Gastrocnemius medialis (tissue), 4 donors: ENCODE measurements around the gene TMEM168. TPM values are rescaled to one million over a fixed set of nuclear protein-coding genes. Genes with fewer than 3 reads are reported as not detected.

ENCODE experiments used
- ATAC-seq, 2 donors: fragments of 150-250 bp; one replicate each; pipeline ENCODE4 v1.9.1; 2016
- DNase-seq, 2 donors: peaks; one replicate each; pipeline ENCODE4 v3.0.0-alpha.2; 2019
- H3K27ac ChIP-seq, 4 donors: fragments of 200-600 bp; sonication (generic); 1 replicate in 1 of 4; 2 replicates in 3 of 4; pipeline ENCODE4 v1.5.1; 2016 to 2018; ENCODE audit warnings: mild to moderate bottlenecking in 2 of 4, moderate library complexity in 1 of 4
- H3K27me3 ChIP-seq, 3 donors: fragments of 200-600 bp; sonication (generic) in 2 of 3; 1 replicate in 1 of 3; 2 replicates in 2 of 3; pipeline versions ENCODE4 v1.5.1 to v1.6.0; 2016 to 2019; ENCODE audit warnings: mild to moderate bottlenecking in 1 of 3, moderate library complexity in 1 of 3
- H3K36me3 ChIP-seq, 2 donors: fragments of 200-600 bp; sonication (generic) in 1 of 2; one replicate each; pipeline ENCODE4 v1.5.1; 2017 to 2018
- H3K4me1 ChIP-seq, 2 donors: fragments of 200-600 bp; sonication (generic) in 1 of 2; one replicate each; pipeline ENCODE4 v1.5.1; 2016 to 2017; ENCODE audit warnings: mild to moderate bottlenecking in 2 of 2
- H3K4me3 ChIP-seq, 4 donors: fragments of 200-600 bp; sonication (generic) in 3 of 4; 1 replicate in 1 of 4; 2 replicates in 3 of 4; pipeline ENCODE4 v1.5.1; 2016 to 2019; ENCODE audit warnings: mild to moderate bottlenecking in 2 of 4
- H3K9me3 ChIP-seq, 3 donors: fragments of 200-600 bp; sonication (generic) in 2 of 3; 1 replicate in 1 of 3; 2 replicates in 2 of 3; pipeline ENCODE4 v1.5.1; 2016 to 2019
- CTCF ChIP-seq, 5 experiments: fragments of 450-650 bp in 3 of 5; fragments of 200-600 bp in 2 of 5; sonication (generic) in 2 of 5; IDR thresholded peaks in 4 of 5; conservative IDR thresholded peaks in 1 of 5; 1 replicate in 4 of 5; 2 replicates in 1 of 5; pipeline ENCODE4 v1.5.1; 2016 to 2019; ENCODE audit warnings: antibody characterized with exemption in 5 of 5, mild to moderate bottlenecking in 3 of 5, moderate library complexity in 3 of 5
- POLR2A ChIP-seq, 2 donors: fragments of 450-650 bp; IDR thresholded peaks; one replicate each; pipeline ENCODE4 v1.6.1; 2017; ENCODE audit warnings: antibody characterized with exemption in 2 of 2, mild to moderate bottlenecking in 2 of 2, moderate library complexity in 2 of 2
- in situ Hi-C, 4 donors: fragments of 200-750 bp; cut with MboI; loops; one replicate each; pipeline versions ENCODE4 v1.15.0 to v1.8.0; 2017; ENCODE audit warnings: low sequenced_read_pairs in 4 of 4
- intact Hi-C: fragments of 100-400 bp; cut with DNase I; formaldehyde crosslinking; loops from one replicate; pipeline ENCODE4 v1.15.1; 2023; ENCODE audit warnings: low total_unique reads
- total RNA-seq, 4 donors: library from RNA; depleted of rRNA; stranded (reverse); fragments of >200 nt; gene quantifications; one replicate each; pipeline versions ENCODE4 v1.1.0 to v1.2.3, GENCODE V29; 2016

The TMEM168 gene
- total RNA-seq, 4 donors from 2014 or later: 6.0 to 10.9 (median 6.2) TPM

- ATAC-seq (no peak), DNase-seq (no peak)
- H3K27me3 ChIP-seq: no peaks in the 10 kb centered on the region
- in situ Hi-C loops: no loop called here
- intact Hi-C loops: no loop called here
- no peaks in the 10 kb centered on the region for H3K4me1 ChIP-seq
- H3K9me3 ChIP-seq: peaks cover 0 to 10% (median 0%) of the 10 kb centered on the region in 3 donors
- peaks cover 0 to 37% of the 10 kb centered on the region in 2 donors for H3K36me3 ChIP-seq
- H3K4me3 ChIP-seq: no peak overlapping the region
- no peak for TF ChIP-seq CTCF (IDR thresholded peaks at IDR 0.05 in 4 of 5, conservative IDR thresholded peaks at IDR 0.05 in 1 of 5)
- no peak for TF ChIP-seq POLR2A (IDR thresholded peaks at IDR 0.05)
- no peak overlapping the region for H3K27ac ChIP-seq
These were observed 38.5 kb upstream of the TMEM168 start for GRCh38 chr7:112828696-112829095.

- no peak for ATAC-seq
These were observed 31.2 kb upstream of the TMEM168 start for GRCh38 chr7:112821345-112821744.

GRCh38 chr7:112819536-112819935, 29.3 kb upstream of the TMEM168 start:
- H3K27me3 ChIP-seq: no peaks in the 10 kb centered on the region
- no peak overlapping the region for H3K4me3 ChIP-seq
- H3K27ac ChIP-seq: no peak overlapping the region
- TF ChIP-seq POLR2A (IDR thresholded peaks at IDR 0.05): no peak
- TF ChIP-seq CTCF (IDR thresholded peaks at IDR 0.05 in 4 of 5, conservative IDR thresholded peaks at IDR 0.05 in 1 of 5): no peak
- intact Hi-C loops (no loop called here), in situ Hi-C loops (no loop called here)
- no peaks in the 10 kb centered on the region for H3K9me3 ChIP-seq
- DNase-seq (no peak), ATAC-seq (no peak)
- no peaks in the 10 kb centered on the region for H3K4me1 ChIP-seq
- peaks cover 0 to 4% of the 10 kb centered on the region in 2 donors for H3K36me3 ChIP-seq

More at GRCh38 chr7:112821345-112821744, 31.2 kb upstream of the TMEM168 start:
- in situ Hi-C loops: no loop called here
- DNase-seq: no peak
- intact Hi-C loops: no loop called here
- no peak for TF ChIP-seq POLR2A (IDR thresholded peaks at IDR 0.05)
- no peak for TF ChIP-seq CTCF (IDR thresholded peaks at IDR 0.05 in 4 of 5, conservative IDR thresholded peaks at IDR 0.05 in 1 of 5)
- Histone ChIP-seq H3K4me1 (no peaks in the 10 kb centered on the region), H3K4me3 (no peak overlapping the region), H3K9me3 (no peaks in the 10 kb centered on the region), H3K27ac (no peak overlapping the region), H3K27me3 (no peaks in the 10 kb centered on the region), H3K36me3 (peaks cover 0 to 9% of the 10 kb centered on the region in 2 donors)

GRCh38 chr7:112806156-112806555, 16.0 kb upstream of the TMEM168 start:
- no peak for TF ChIP-seq POLR2A (IDR thresholded peaks at IDR 0.05)
- no peak for TF ChIP-seq CTCF (IDR thresholded peaks at IDR 0.05 in 4 of 5, conservative IDR thresholded peaks at IDR 0.05 in 1 of 5)
- ATAC-seq: no peak
- no peak overlapping the region for H3K4me3 ChIP-seq
- no peaks in the 10 kb centered on the region for H3K36me3 ChIP-seq
- H3K27ac ChIP-seq: no peak overlapping the region
- no peaks in the 10 kb centered on the region for H3K4me1 ChIP-seq
- in situ Hi-C loops (no loop called here), intact Hi-C loops (no loop called here)
- no peak for DNase-seq
- no peaks in the 10 kb centered on the region for H3K9me3 ChIP-seq
- H3K27me3 ChIP-seq: no peaks in the 10 kb centered on the region

GRCh38 chr7:112802406-112802805, 12.2 kb upstream of the TMEM168 start:
- Histone ChIP-seq H3K9me3 (no peaks in the 10 kb centered on the region), H3K4me1 (no peaks in the 10 kb centered on the region), H3K4me3 (no peak overlapping the region), H3K27ac (no peak overlapping the region), H3K27me3 (no peaks in the 10 kb centered on the region), H3K36me3 (no peaks in the 10 kb centered on the region)
- ATAC-seq: no peak
- TF ChIP-seq POLR2A (IDR thresholded peaks at IDR 0.05) (no peak), CTCF (IDR thresholded peaks at IDR 0.05 in 4 of 5, conservative IDR thresholded peaks at IDR 0.05 in 1 of 5) (no peak)
- intact Hi-C loops (no loop called here), in situ Hi-C loops (no loop called here)
- DNase-seq: no peak
